Ishikawa (cell line): ENCODE measurements around the gene TNPO2.
A peak's percentile ranks its signal among the peaks of the same experiment; 100 is the strongest.

Experiments used
- CEBPB ChIP-seq: IDR thresholded peaks from 2 replicates; pipeline ENCODE4 v1.6.1; 2012
- CREB1 ChIP-seq: IDR thresholded peaks from 2 replicates; pipeline ENCODE4 v1.6.1; 2012; ENCODE audit warnings: low read depth
- EGR1 ChIP-seq: IDR thresholded peaks from 2 replicates; pipeline ENCODE4 v1.6.1; 2012
- EP300 ChIP-seq: IDR thresholded peaks from 2 replicates; pipeline ENCODE4 v1.6.1; 2012; ENCODE audit warnings: borderline replicate concordance
- FOXM1 ChIP-seq: IDR thresholded peaks from 2 replicates; pipeline ENCODE4 v1.6.1; 2012; ENCODE audit warnings: low read depth, borderline replicate concordance
- NFIC ChIP-seq: IDR thresholded peaks from 2 replicates; pipeline ENCODE4 v1.6.1; 2012
- RAD21 ChIP-seq: IDR thresholded peaks from 2 replicates; pipeline ENCODE4 v1.6.1; 2012; ENCODE audit warnings: low read depth
- TAF1 ChIP-seq: IDR thresholded peaks from 2 replicates; pipeline ENCODE4 v1.6.1; 2012; ENCODE audit warnings: low read depth, mild to moderate bottlenecking
- TCF12 ChIP-seq: IDR thresholded peaks from 2 replicates; pipeline ENCODE4 v1.6.1; 2012; ENCODE audit warnings: low read depth
- TEAD4 ChIP-seq: IDR thresholded peaks from 2 replicates; pipeline ENCODE4 v1.6.1; 2012
- YY1 ChIP-seq: IDR thresholded peaks from 2 replicates; pipeline ENCODE4 v1.6.1; 2012; ENCODE audit warnings: low read depth
- ZBTB7A ChIP-seq: IDR thresholded peaks from 2 replicates; pipeline ENCODE4 v1.6.1; 2012; ENCODE audit warnings: low read depth
- TF ChIP-seq, protein P1 (sequence below): IDR thresholded peaks from 2 replicates; pipeline ENCODE4 v1.6.1; 2012; ENCODE audit warnings: low read depth, mild to moderate bottlenecking
- TF ChIP-seq, protein P2 (sequence below): IDR thresholded peaks from 2 replicates; pipeline ENCODE4 v1.6.1; 2012
- TF ChIP-seq, protein P3 (sequence below): IDR thresholded peaks from 2 replicates; pipeline ENCODE4 v1.6.1; 2012

Gene TNPO2

DNA sequence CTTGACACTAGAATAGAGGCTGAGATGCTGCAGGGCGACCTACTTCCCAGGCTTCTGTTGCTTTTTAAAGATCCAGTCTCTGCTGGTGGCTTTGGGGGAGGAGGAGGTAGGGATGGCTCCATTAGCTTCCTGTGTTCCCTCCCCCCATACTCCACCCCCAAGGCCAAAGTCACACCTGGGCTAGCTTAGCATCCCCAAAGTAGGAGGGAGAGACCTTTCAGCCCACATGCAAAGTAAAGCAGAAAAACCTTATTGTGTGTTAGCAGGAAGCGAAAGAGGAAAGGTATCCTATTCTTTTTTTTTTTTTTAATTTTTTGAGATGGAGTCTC lies 3.2 kb upstream of the TNPO2 start:
- no peak for TF ChIP-seq RAD21
- TF ChIP-seq NFIC = no peak
- no peak for TF ChIP-seq CEBPB
- no peak for TF ChIP-seq EGR1
- TF ChIP-seq, protein P1, sequence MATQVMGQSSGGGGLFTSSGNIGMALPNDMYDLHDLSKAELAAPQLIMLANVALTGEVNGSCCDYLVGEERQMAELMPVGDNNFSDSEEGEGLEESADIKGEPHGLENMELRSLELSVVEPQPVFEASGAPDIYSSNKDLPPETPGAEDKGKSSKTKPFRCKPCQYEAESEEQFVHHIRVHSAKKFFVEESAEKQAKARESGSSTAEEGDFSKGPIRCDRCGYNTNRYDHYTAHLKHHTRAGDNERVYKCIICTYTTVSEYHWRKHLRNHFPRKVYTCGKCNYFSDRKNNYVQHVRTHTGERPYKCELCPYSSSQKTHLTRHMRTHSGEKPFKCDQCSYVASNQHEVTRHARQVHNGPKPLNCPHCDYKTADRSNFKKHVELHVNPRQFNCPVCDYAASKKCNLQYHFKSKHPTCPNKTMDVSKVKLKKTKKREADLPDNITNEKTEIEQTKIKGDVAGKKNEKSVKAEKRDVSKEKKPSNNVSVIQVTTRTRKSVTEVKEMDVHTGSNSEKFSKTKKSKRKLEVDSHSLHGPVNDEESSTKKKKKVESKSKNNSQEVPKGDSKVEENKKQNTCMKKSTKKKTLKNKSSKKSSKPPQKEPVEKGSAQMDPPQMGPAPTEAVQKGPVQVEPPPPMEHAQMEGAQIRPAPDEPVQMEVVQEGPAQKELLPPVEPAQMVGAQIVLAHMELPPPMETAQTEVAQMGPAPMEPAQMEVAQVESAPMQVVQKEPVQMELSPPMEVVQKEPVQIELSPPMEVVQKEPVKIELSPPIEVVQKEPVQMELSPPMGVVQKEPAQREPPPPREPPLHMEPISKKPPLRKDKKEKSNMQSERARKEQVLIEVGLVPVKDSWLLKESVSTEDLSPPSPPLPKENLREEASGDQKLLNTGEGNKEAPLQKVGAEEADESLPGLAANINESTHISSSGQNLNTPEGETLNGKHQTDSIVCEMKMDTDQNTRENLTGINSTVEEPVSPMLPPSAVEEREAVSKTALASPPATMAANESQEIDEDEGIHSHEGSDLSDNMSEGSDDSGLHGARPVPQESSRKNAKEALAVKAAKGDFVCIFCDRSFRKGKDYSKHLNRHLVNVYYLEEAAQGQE = no peak
- TF ChIP-seq, protein P2, sequence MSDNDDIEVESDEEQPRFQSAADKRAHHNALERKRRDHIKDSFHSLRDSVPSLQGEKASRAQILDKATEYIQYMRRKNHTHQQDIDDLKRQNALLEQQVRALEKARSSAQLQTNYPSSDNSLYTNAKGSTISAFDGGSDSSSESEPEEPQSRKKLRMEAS = no peak
- TF ChIP-seq, protein P3, sequence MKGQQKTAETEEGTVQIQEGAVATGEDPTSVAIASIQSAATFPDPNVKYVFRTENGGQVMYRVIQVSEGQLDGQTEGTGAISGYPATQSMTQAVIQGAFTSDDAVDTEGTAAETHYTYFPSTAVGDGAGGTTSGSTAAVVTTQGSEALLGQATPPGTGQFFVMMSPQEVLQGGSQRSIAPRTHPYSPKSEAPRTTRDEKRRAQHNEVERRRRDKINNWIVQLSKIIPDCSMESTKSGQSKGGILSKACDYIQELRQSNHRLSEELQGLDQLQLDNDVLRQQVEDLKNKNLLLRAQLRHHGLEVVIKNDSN = no peak
- no peak for TF ChIP-seq ZBTB7A
- TF ChIP-seq TCF12 = no peak
- TF ChIP-seq YY1 = no peak
- TF ChIP-seq CREB1 = no peak

DNA sequence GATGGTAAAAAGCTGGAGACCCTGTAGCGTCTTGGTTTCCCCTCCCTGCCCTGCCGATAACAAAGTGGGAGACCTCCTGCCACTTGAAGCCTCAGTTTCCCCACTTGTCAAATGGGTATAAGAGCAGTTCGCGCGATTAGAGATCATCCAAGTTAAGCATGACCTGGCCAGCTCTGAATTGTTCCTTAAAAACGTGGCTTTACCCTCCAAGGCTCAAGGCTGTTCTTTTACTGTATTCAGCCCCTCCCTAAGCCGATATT lies 421 bp downstream of the TNPO2 start:
- TF ChIP-seq CEBPB (no peak), TEAD4 (no peak), EP300 (no peak), YY1 (no peak), EGR1 (no peak), TAF1 (no peak), ZBTB7A (no peak), FOXM1 (no peak), CREB1 (no peak), TCF12 (no peak), RAD21 (no peak), NFIC (no peak)
- TF ChIP-seq, protein P1 = no peak
- TF ChIP-seq, protein P2 = no peak
- TF ChIP-seq, protein P3 = no peak

DNA sequence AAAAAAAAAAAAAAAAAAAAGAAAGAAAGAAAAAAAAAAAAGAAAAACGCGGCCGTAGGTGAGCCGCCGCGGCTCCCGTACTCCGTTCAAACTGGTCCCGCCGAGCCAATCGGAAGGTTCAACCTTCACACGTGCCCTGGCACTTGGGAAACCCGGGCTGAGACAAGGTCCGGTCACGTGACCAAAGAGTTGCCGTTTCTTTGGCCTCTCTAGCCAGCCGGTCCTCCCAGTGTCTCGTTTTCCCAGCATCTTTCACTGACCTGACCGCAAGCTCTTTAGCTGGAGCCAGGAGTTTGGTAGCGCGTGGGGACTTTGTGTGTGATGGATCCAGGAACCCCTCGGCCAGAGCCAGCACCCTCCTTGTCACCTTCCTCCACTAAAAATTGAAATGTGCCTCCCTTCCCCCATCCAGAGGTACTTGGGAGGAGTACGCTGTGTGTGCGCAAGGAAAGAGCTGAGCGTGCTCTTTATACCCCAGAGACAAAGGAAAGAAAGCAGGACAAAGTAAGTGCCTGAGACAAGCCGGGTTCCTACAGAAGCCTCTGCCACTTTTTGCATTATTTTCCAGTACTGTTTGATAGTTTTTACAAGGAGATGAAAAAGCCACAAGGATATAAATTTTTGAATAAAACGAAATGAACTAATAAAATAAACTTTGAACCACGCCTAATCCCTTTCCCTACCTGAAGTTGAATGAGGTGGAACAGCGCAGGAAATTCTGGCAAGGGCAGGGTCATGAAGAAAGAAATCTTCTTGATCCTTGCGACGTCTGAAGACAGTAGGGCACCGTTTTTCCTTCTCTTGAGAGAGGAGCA lies 959 bp downstream of the TNPO2 start:
- TF ChIP-seq, protein P3 = peak; percentile 99
- TF ChIP-seq, protein P2 = peak; percentile 97
- peak; percentile 62; the same call in 1 of the 2 replicates for TF ChIP-seq CREB1
- no peak for TF ChIP-seq RAD21
- TF ChIP-seq CEBPB = peak; percentile 60; the same call in 1 of the 2 replicates
- 0 out of 2 replicates have a peak, but pooled peaks have one; percentile 34 for TF ChIP-seq YY1
- TF ChIP-seq FOXM1 = peak; percentile 75
- TF ChIP-seq TCF12 = peak; percentile 56
- TF ChIP-seq, protein P1 = no peak
- no peak for TF ChIP-seq ZBTB7A
- peak; percentile 32; the same call in 1 of the 2 replicates for TF ChIP-seq NFIC
- TF ChIP-seq TEAD4 = 0 out of 2 replicates have a peak, but pooled peaks have one; percentile 22
- peak; percentile 31; the same call in 1 of the 2 replicates for TF ChIP-seq EP300
- TF ChIP-seq TAF1 = peak; percentile 58
- TF ChIP-seq EGR1 = no peak
